ENCODE measurements around the gene CDKN2B.

- no peak for TF ChIP-seq CTCF (IDR thresholded peaks at IDR 0.05; ENCODE audit: poor library complexity)
- TF ChIP-seq EZH2 (IDR thresholded peaks at IDR 0.05; ENCODE audit: borderline replicate concordance), result no peak
- no peak for TF ChIP-seq EZH2phosphoT487 (IDR thresholded peaks at IDR 0.05; ENCODE audit: low read depth, severe bottlenecking, unreplicated experiment)
Observed at GRCh38 chr9:22002038-22002437, 7.1 kb downstream of the CDKN2B start.

All from hepatocyte (in vitro differentiated cells).